Measurements from ENCODE around the gene ALMS1. TPM values are rescaled to one million over a fixed set of nuclear protein-coding genes. Genes with fewer than 3 reads are reported as not detected.

The ALMS1 gene
- total and polyA plus RNA-seq, 7 experiments from 2014 or later = 2.7 to 46.7 (median 23.5) TPM

DNA sequence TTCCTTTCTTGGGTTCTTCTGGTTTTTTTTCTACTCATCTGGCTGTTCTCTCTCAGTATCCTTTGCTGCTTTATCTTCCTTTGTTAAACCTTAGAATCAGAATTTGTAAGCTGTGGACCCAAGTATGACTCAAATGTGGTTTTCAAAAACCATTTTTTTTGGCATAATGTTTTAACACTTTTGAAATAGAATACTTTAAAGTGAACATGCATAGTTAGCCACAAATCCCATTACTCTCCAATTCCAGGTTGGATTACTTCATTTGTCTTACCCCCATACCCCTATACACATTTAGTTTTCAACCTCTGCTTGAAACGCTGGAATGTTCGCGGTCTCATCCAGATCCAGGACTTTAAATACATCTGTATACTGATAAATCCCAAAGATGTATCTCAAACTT lies 29.1 kb downstream of the ALMS1 start:
- Mint-ChIP-seq H3K36me3 (peaks cover 0 to 35% (median 17%) of the 10 kb centered on the region in 5 donors), H3K4me1 (peaks cover 0 to 18% (median 5%) of the 10 kb centered on the region in 7 donors), H3K9me3 (no peaks in the 10 kb centered on the region), H3K27me3 (no peaks in the 10 kb centered on the region), H3K4me3 (no peak overlapping the region), H3K27ac (no peak overlapping the region)
- Histone ChIP-seq H3K4me1 (ENCODE audit: control insufficient read depth in 2 of 2, insufficient read depth in 2 of 2, low read length in 2 of 2) (no peaks in the 10 kb centered on the region), H3K27ac (ENCODE audit: low read depth, low read length) (no peak overlapping the region), H3K27me3 (ENCODE audit: control insufficient read depth in 2 of 2, insufficient read depth in 2 of 2, low read length in 2 of 2) (no peaks in the 10 kb centered on the region), H3K4me3 (ENCODE audit: low read length) (no peak overlapping the region), H3K36me3 (ENCODE audit: control insufficient read depth in 2 of 3, insufficient read depth in 3 of 3, low read length in 3 of 3) (no peaks in the 10 kb centered on the region), H3K9me3 (ENCODE audit: control insufficient read depth in 2 of 3, low read length in 3 of 3) (no peaks in the 10 kb centered on the region)
- intact Hi-C loops (cut with micrococcal nuclease) = no loop called here
- ChIA-PET CTCF (no interaction called here), POLR2A (no interaction called here)
- ATAC-seq = no peak
- no peak for DNase-seq

DNA sequence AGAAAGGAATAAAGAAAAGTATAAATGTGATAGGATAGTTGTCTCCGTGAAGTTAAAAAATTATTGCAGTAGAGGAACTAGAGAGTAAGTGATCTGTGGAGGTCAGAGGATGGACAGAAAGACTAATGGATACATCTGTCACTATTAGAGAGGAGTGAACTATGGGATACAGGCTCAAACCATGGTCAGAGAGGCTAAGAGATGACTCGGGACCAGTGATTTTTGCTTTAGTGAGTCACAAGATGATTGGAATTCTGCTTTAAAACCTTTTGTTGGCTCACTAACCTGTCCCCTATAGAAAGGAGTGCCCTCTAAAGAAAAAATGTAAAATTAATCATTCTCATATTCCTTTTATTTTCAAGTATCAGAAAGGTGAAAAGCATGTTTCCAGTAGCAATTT lies 30.3 kb downstream of the ALMS1 start:
- no peaks in the 10 kb centered on the region for H3K27me3 Mint-ChIP-seq

DNA sequence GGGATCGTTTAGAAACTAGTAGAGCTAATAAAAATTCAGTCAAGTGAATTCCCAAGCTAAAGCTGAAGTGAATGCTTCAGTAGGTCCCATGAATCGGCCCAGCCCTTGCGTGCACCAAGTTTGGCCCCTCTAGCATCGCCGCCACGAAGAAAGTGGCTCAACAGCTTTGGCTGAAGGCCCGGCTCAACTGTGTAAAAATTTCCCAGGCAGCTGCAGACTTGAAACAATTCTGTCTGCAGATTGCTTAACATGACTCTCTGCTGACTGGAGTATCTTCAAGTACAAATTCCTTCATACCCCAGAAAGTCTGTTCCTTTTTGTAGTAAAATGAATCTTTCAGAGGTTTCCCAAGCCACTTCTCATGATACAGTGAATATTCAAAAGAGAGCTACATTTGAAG lies 32.7 kb downstream of the ALMS1 start:
- H3K27me3 Mint-ChIP-seq = no peaks in the 10 kb centered on the region
- Histone ChIP-seq H3K27ac (ENCODE audit: low read depth, low read length) (no peak overlapping the region), H3K27me3 (ENCODE audit: control insufficient read depth in 2 of 2, insufficient read depth in 2 of 2, low read length in 2 of 2) (no peaks in the 10 kb centered on the region), H3K9me3 (ENCODE audit: control insufficient read depth in 2 of 3, low read length in 3 of 3) (no peaks in the 10 kb centered on the region), H3K4me3 (ENCODE audit: low read length) (no peak overlapping the region), H3K36me3 (ENCODE audit: control insufficient read depth in 2 of 3, insufficient read depth in 3 of 3, low read length in 3 of 3) (peaks cover 0 to 9% (median 4%) of the 10 kb centered on the region in 3 experiments), H3K4me1 (ENCODE audit: control insufficient read depth in 2 of 2, insufficient read depth in 2 of 2, low read length in 2 of 2) (no peaks in the 10 kb centered on the region)
- ATAC-seq (no peak), DNase-seq (no peak)
- H3K4me3 Mint-ChIP-seq = no peak overlapping the region
- ChIA-PET CTCF (no interaction called here), POLR2A (no interaction called here)
- H3K4me1 Mint-ChIP-seq = peaks cover 0 to 8% (median 2%) of the 10 kb centered on the region in 7 donors
- H3K9me3 Mint-ChIP-seq = no peaks in the 10 kb centered on the region
- intact Hi-C loops (cut with micrococcal nuclease) = no loop called here
- H3K27ac Mint-ChIP-seq = no peak overlapping the region
- peaks cover 0 to 37% (median 13%) of the 10 kb centered on the region in 5 donors for H3K36me3 Mint-ChIP-seq

More for the DNA sequence above, 30.3 kb downstream of the ALMS1 start:
- H3K4me1 Mint-ChIP-seq = peaks cover 0 to 18% (median 5%) of the 10 kb centered on the region in 7 donors
- H3K9me3 ChIP-seq (ENCODE audit: control insufficient read depth in 2 of 3, low read length in 3 of 3) = no peaks in the 10 kb centered on the region
- DNase-seq (no peak), ATAC-seq (no peak)
- H3K4me1 ChIP-seq (ENCODE audit: control insufficient read depth in 2 of 2, insufficient read depth in 2 of 2, low read length in 2 of 2) = no peaks in the 10 kb centered on the region
- H3K27ac ChIP-seq (ENCODE audit: low read depth, low read length) = no peak overlapping the region
- H3K4me3 ChIP-seq (ENCODE audit: low read length) = no peak overlapping the region
- H3K36me3 Mint-ChIP-seq = peaks cover 0 to 39% (median 20%) of the 10 kb centered on the region in 5 donors
- no peak overlapping the region for H3K27ac Mint-ChIP-seq
- intact Hi-C loops (cut with micrococcal nuclease) = no loop called here
- H3K4me3 Mint-ChIP-seq = no peak overlapping the region
- H3K36me3 ChIP-seq (ENCODE audit: control insufficient read depth in 2 of 3, insufficient read depth in 3 of 3, low read length in 3 of 3) = peaks cover 0 to 5% (median 4%) of the 10 kb centered on the region in 3 experiments
- POLR2A ChIA-PET = no interaction called here
- CTCF ChIA-PET = no interaction called here
- H3K27me3 ChIP-seq (ENCODE audit: control insufficient read depth in 2 of 2, insufficient read depth in 2 of 2, low read length in 2 of 2) = no peaks in the 10 kb centered on the region
- no peaks in the 10 kb centered on the region for H3K9me3 Mint-ChIP-seq

DNA sequence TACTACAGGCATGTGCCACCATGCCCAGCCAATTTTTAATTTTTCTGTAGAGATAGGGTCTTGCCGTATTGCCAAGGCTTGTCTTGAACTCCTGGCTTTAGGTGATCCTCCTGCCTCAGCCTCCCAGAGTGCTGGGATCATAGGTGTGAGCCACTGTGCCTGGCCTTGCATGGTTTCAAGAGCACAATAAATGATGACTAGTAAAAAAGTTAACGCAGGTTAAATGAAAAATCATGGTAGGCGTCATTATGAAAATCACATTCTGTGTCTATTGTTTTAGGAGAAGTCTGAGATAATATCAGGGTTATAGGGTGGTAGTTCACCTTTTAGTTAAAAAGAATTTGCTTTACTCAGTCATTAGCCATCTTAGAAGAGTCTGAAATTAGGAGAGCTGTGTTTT lies 38.3 kb downstream of the ALMS1 start:
- H3K27me3 Mint-ChIP-seq = no peaks in the 10 kb centered on the region
- Histone ChIP-seq H3K4me1 (ENCODE audit: control insufficient read depth in 2 of 2, insufficient read depth in 2 of 2, low read length in 2 of 2) (no peaks in the 10 kb centered on the region), H3K36me3 (ENCODE audit: control insufficient read depth in 2 of 3, insufficient read depth in 3 of 3, low read length in 3 of 3) (peaks cover 0 to 25% (median 4%) of the 10 kb centered on the region in 3 experiments), H3K27ac (ENCODE audit: low read depth, low read length) (no peak overlapping the region), H3K27me3 (ENCODE audit: control insufficient read depth in 2 of 2, insufficient read depth in 2 of 2, low read length in 2 of 2) (no peaks in the 10 kb centered on the region), H3K4me3 (ENCODE audit: low read length) (no peak overlapping the region), H3K9me3 (ENCODE audit: control insufficient read depth in 2 of 3, low read length in 3 of 3) (no peaks in the 10 kb centered on the region)
- ATAC-seq = no peak
- intact Hi-C loops (cut with micrococcal nuclease) = no loop called here
- H3K4me3 Mint-ChIP-seq = no peak overlapping the region
- CTCF ChIA-PET = no interaction called here
- no peak overlapping the region for H3K27ac Mint-ChIP-seq
- H3K9me3 Mint-ChIP-seq = no peaks in the 10 kb centered on the region
- no peak for DNase-seq
- no peaks in the 10 kb centered on the region for H3K4me1 Mint-ChIP-seq
- peaks cover 9 to 65% (median 31%) of the 10 kb centered on the region in 5 donors for H3K36me3 Mint-ChIP-seq
- POLR2A ChIA-PET = no interaction called here

DNA sequence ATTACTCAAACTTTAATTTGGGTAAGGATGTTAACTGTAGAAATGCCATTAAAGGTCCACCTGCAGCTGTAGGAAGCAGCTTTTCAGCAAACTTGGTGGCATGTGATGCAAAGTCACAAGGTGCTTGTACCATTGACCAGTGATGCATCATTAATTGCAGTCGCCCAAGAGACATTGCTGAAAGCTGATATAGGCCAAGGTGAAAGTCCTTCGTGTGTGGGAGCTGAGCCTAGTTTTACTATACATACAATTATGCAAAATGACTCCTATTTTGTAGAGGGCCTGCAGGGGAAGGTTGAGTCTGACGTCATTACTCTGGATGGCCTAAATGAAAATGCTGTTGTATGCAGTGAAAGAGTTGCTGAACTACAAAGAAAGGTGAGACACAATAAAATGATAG lies 40.5 kb downstream of the ALMS1 start:
- Mint-ChIP-seq H3K4me3 (no peak overlapping the region), H3K9me3 (no peaks in the 10 kb centered on the region), H3K4me1 (no peaks in the 10 kb centered on the region), H3K27ac (no peak overlapping the region), H3K36me3 (peaks cover 9 to 52% (median 31%) of the 10 kb centered on the region in 5 donors), H3K27me3 (no peaks in the 10 kb centered on the region)
- no peaks in the 10 kb centered on the region for H3K9me3 ChIP-seq (ENCODE audit: control insufficient read depth in 2 of 3, low read length in 3 of 3)
- no peak overlapping the region for H3K4me3 ChIP-seq (ENCODE audit: low read length)
- intact Hi-C loops (cut with micrococcal nuclease) = no loop called here
- ChIA-PET CTCF (no interaction called here), POLR2A (no interaction called here)
- no peak for ATAC-seq
- H3K27me3 ChIP-seq (ENCODE audit: control insufficient read depth in 2 of 2, insufficient read depth in 2 of 2, low read length in 2 of 2) = no peaks in the 10 kb centered on the region
- no peak for DNase-seq
- no peaks in the 10 kb centered on the region for H3K4me1 ChIP-seq (ENCODE audit: control insufficient read depth in 2 of 2, insufficient read depth in 2 of 2, low read length in 2 of 2)
- H3K27ac ChIP-seq (ENCODE audit: low read depth, low read length) = no peak overlapping the region
- peaks cover 0 to 20% (median 0%) of the 10 kb centered on the region in 3 experiments for H3K36me3 ChIP-seq (ENCODE audit: control insufficient read depth in 2 of 3, insufficient read depth in 3 of 3, low read length in 3 of 3)

DNA sequence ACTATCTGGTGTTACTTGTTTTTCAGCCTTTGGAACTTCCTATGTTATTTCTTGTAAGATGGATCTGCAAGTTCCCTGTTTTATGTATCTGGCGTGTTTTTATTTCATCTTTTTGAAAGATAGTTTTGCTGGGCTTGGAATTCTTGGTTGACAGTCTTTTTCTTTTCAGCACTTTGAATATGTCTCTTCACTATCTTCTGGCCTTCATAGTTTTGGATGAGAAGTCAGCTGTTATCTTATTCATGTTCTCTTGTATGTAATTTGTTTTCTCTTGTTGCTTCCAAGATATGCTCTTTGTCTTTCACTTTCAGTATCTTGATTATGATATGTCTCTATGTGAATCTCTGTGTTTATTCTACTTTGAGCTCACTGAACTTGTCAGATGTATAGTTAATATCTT lies 50.4 kb downstream of the ALMS1 start:
- peaks cover 0 to 1% (median 0%) of the 10 kb centered on the region in 7 donors for H3K4me1 Mint-ChIP-seq
- Histone ChIP-seq H3K27me3 (ENCODE audit: control insufficient read depth in 2 of 2, insufficient read depth in 2 of 2, low read length in 2 of 2) (no peaks in the 10 kb centered on the region), H3K9me3 (ENCODE audit: control insufficient read depth in 2 of 3, low read length in 3 of 3) (peaks cover 0 to 9% (median 0%) of the 10 kb centered on the region in 3 experiments), H3K4me3 (ENCODE audit: low read length) (no peak overlapping the region), H3K4me1 (ENCODE audit: control insufficient read depth in 2 of 2, insufficient read depth in 2 of 2, low read length in 2 of 2) (no peaks in the 10 kb centered on the region), H3K27ac (ENCODE audit: low read depth, low read length) (no peak overlapping the region), H3K36me3 (ENCODE audit: control insufficient read depth in 2 of 3, insufficient read depth in 3 of 3, low read length in 3 of 3) (peaks cover 0 to 52% (median 10%) of the 10 kb centered on the region in 3 experiments)
- DNase-seq = no peak
- no peak for ATAC-seq
- POLR2A ChIA-PET = no interaction called here
- intact Hi-C loops (cut with micrococcal nuclease) = no loop called here
- H3K36me3 Mint-ChIP-seq = peaks cover 4 to 22% (median 14%) of the 10 kb centered on the region in 5 donors
- no peaks in the 10 kb centered on the region for H3K27me3 Mint-ChIP-seq
- no peak overlapping the region for H3K27ac Mint-ChIP-seq
- H3K4me3 Mint-ChIP-seq = no peak overlapping the region
- CTCF ChIA-PET = interaction anchor here (0.6 kb wide), 1 partner anchor 544 kb away, joined by 3 read pairs; no protein-coding TSS in a partner anchor
- peaks cover 0 to 10% (median 0%) of the 10 kb centered on the region in 11 donors for H3K9me3 Mint-ChIP-seq

DNA sequence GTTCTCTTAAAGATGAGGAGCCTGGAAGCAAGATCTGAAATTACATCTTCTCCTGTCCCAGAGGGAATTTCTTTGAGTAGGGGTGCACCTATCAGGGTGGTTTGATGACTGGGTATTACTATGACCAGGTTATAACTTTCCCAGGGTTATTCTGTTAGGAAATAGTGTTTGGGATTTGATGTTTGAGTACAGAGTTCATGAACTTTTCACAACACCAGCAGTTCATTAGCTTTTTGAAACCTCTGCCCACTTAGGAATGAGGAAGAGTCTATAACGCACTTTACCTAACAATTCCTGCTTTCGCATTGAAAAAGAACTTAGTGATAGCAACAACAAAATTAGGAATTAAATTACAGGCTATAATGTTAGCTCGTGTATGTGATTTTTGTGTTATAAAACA lies 58.6 kb downstream of the ALMS1 start:
- no peak overlapping the region for H3K27ac Mint-ChIP-seq
- Histone ChIP-seq H3K36me3 (ENCODE audit: control insufficient read depth in 2 of 3, insufficient read depth in 3 of 3, low read length in 3 of 3) (peaks cover 0 to 39% (median 5%) of the 10 kb centered on the region in 3 experiments), H3K4me1 (ENCODE audit: control insufficient read depth in 2 of 2, insufficient read depth in 2 of 2, low read length in 2 of 2) (no peaks in the 10 kb centered on the region), H3K27ac (ENCODE audit: low read depth, low read length) (no peak overlapping the region), H3K27me3 (ENCODE audit: control insufficient read depth in 2 of 2, insufficient read depth in 2 of 2, low read length in 2 of 2) (no peaks in the 10 kb centered on the region), H3K9me3 (ENCODE audit: control insufficient read depth in 2 of 3, low read length in 3 of 3) (no peaks in the 10 kb centered on the region), H3K4me3 (ENCODE audit: low read length) (no peak overlapping the region)
- POLR2A ChIA-PET = no interaction called here
- CTCF ChIA-PET = no interaction called here
- H3K9me3 Mint-ChIP-seq = no peaks in the 10 kb centered on the region
- H3K4me3 Mint-ChIP-seq = no peak overlapping the region
- peaks cover 18 to 75% (median 66%) of the 10 kb centered on the region in 5 donors for H3K36me3 Mint-ChIP-seq
- intact Hi-C loops (cut with micrococcal nuclease) = no loop called here
- ATAC-seq (no peak), DNase-seq (no peak)
- peaks cover 0 to 4% (median 0%) of the 10 kb centered on the region in 7 donors for H3K4me1 Mint-ChIP-seq
- no peaks in the 10 kb centered on the region for H3K27me3 Mint-ChIP-seq
